ENCODE data around the gene CRB1. TPM values are rescaled to one million over a fixed set of nuclear protein-coding genes. Genes with fewer than 3 reads are reported as not detected.

CRB1 gene
- total RNA-seq, 1 donor from 2014 or later = not detected

- Histone ChIP-seq H3K27me3 (no peaks in the 10 kb centered on the region), H3K36me3 (no peaks in the 10 kb centered on the region)
Measured at GRCh38 chr1:197362871-197363270, 94.8 kb downstream of the CRB1 start.

GRCh38 chr1:197363855-197364254, 95.8 kb downstream of the CRB1 start:
- no peaks in the 10 kb centered on the region for H3K4me1 ChIP-seq
- intact Hi-C loops (cut with DNase I) = no loop called here
- no peak for TF ChIP-seq CTCF (IDR thresholded peaks at IDR 0.05)
- no peaks in the 10 kb centered on the region for H3K9me3 ChIP-seq
- no peak overlapping the region for H3K4me3 ChIP-seq
- no peaks in the 10 kb centered on the region for H3K36me3 ChIP-seq
- H3K27me3 ChIP-seq = no peaks in the 10 kb centered on the region
- no peak overlapping the region for H3K27ac ChIP-seq
- no peak for DNase-seq (ENCODE audit: low spot score in 2 of 2)

More at GRCh38 chr1:197362871-197363270, 94.8 kb downstream of the CRB1 start:
- Histone ChIP-seq H3K27ac (no peak overlapping the region), H3K4me3 (no peak overlapping the region), H3K4me1 (no peaks in the 10 kb centered on the region), H3K9me3 (no peaks in the 10 kb centered on the region)
- intact Hi-C loops (cut with DNase I) = no loop called here
- TF ChIP-seq CTCF (IDR thresholded peaks at IDR 0.05) = no peak
- no peak for DNase-seq (ENCODE audit: low spot score in 2 of 2)

- H3K36me3 ChIP-seq = no peaks in the 10 kb centered on the region
- no peaks in the 10 kb centered on the region for H3K4me1 ChIP-seq
- H3K4me3 ChIP-seq = no peak overlapping the region
- no peaks in the 10 kb centered on the region for H3K27me3 ChIP-seq
- no peaks in the 10 kb centered on the region for H3K9me3 ChIP-seq
- no peak for TF ChIP-seq CTCF (IDR thresholded peaks at IDR 0.05)
- no peak for DNase-seq (ENCODE audit: low spot score in 2 of 2)
- intact Hi-C loops (cut with DNase I) = no loop called here
- H3K27ac ChIP-seq = no peak overlapping the region
Measured at GRCh38 chr1:197366996-197367395, 98.9 kb downstream of the CRB1 start.

GRCh38 chr1:197367627-197368026, 99.6 kb downstream of the CRB1 start:
- DNase-seq (ENCODE audit: low spot score in 2 of 2) = no peak
- no peaks in the 10 kb centered on the region for H3K27me3 ChIP-seq
- no peak overlapping the region for H3K4me3 ChIP-seq
- no peak for TF ChIP-seq CTCF (IDR thresholded peaks at IDR 0.05)
- no peaks in the 10 kb centered on the region for H3K9me3 ChIP-seq
- intact Hi-C loops (cut with DNase I) = no loop called here
- H3K27ac ChIP-seq = no peak overlapping the region
- no peaks in the 10 kb centered on the region for H3K4me1 ChIP-seq
- no peaks in the 10 kb centered on the region for H3K36me3 ChIP-seq

GRCh38 chr1:197374428-197374827, 106.4 kb downstream of the CRB1 start:
- Histone ChIP-seq H3K9me3 (no peaks in the 10 kb centered on the region), H3K4me1 (no peaks in the 10 kb centered on the region), H3K36me3 (no peaks in the 10 kb centered on the region), H3K27ac (no peak overlapping the region), H3K4me3 (no peak overlapping the region), H3K27me3 (no peaks in the 10 kb centered on the region)
- TF ChIP-seq CTCF (IDR thresholded peaks at IDR 0.05) = no peak
- intact Hi-C loops (cut with DNase I) = no loop called here
- DNase-seq (ENCODE audit: low spot score in 2 of 2) = no peak

- no peaks in the 10 kb centered on the region for H3K36me3 ChIP-seq
- no peaks in the 10 kb centered on the region for H3K4me1 ChIP-seq
- no peak for TF ChIP-seq CTCF (IDR thresholded peaks at IDR 0.05)
- H3K9me3 ChIP-seq = no peaks in the 10 kb centered on the region
- H3K27me3 ChIP-seq = no peaks in the 10 kb centered on the region
- DNase-seq (ENCODE audit: low spot score in 2 of 2) = no peak
- intact Hi-C loops (cut with DNase I) = no loop called here
- H3K27ac ChIP-seq = no peak overlapping the region
- no peak overlapping the region for H3K4me3 ChIP-seq
Measured at GRCh38 chr1:197384471-197384870, 116.4 kb downstream of the CRB1 start.
